ENCODE data around the gene THRAP3.
"Not testable (repeated sequence)": the region's sequence is repeated elsewhere in the genome, so short reads cannot be mapped to it uniquely, and the experiment has no call there.

THRAP3 gene

DNA sequence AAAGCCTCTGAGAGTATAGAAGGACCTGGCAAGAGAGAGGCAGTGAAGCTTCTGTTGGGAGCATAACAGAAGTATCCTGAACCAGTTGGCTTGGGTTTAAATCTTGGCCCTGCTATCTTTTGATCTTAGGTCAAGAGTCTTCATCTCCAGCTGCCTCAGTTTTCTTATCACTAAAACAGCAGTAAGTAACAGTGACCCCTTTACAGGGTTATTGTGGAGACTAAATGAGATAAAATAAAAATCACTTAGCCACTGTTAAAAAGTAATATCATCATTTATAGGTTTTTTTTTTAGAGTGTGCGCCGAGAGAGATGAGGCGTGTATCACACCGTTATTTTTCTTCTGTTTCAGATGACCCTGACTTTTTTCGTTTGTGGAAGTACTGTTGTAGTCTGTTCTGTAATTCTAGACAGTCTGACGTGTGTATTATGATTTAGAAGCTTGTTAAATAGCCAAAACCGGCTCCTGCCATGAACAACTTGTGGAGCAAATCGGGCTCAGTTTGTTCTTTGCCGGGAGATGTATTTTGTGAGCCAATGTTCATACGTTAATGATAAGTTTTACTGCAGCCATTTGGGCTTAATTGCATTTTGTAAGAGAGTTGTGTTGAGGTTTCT lies 1.1 kb downstream of the THRAP3 start:
- H3K27ac ChIP-seq (ENCODE audit: low read depth, low read length), result peak overlapping the region; percentile 84
- peaks cover 18% of the 10 kb centered on the region for H3K36me3 ChIP-seq (ENCODE audit: insufficient read depth, low read length)
- H3K27me3 ChIP-seq (ENCODE audit: insufficient read depth, low read length), result no peaks in the 10 kb centered on the region
- H2AFZ ChIP-seq (ENCODE audit: low read length, unreplicated experiment), result no peak overlapping the region
- H3K79me2 ChIP-seq (ENCODE audit: control insufficient read depth, insufficient read depth, low read length, unreplicated experiment), result peaks cover 55% of the 10 kb centered on the region
- H3K4me1 ChIP-seq (ENCODE audit: control insufficient read depth, insufficient read depth, low read length, unreplicated experiment), result peaks cover 17% of the 10 kb centered on the region
- peak overlapping the region; percentile 98 for H3K4me3 ChIP-seq (ENCODE audit: low read depth, low read length)

- peaks cover 95% of the 10 kb centered on the region for H3K79me2 ChIP-seq (ENCODE audit: control insufficient read depth, insufficient read depth, low read length, unreplicated experiment)
- H3K4me1 ChIP-seq (ENCODE audit: control insufficient read depth, insufficient read depth, low read length, unreplicated experiment), result peaks cover 17% of the 10 kb centered on the region
- not testable (repeated sequence) for H3K27ac ChIP-seq (ENCODE audit: low read depth, low read length)
These were observed 6.0 kb downstream of the THRAP3 start for GRCh38 chr1:36230279-36230678.

GRCh38 chr1:36231191-36231590 lies 6.9 kb downstream of the THRAP3 start:
- Histone ChIP-seq H3K79me2 (ENCODE audit: control insufficient read depth, insufficient read depth, low read length, unreplicated experiment) (peaks cover 95% of the 10 kb centered on the region), H3K4me1 (ENCODE audit: control insufficient read depth, insufficient read depth, low read length, unreplicated experiment) (peaks cover 21% of the 10 kb centered on the region), H3K36me3 (ENCODE audit: insufficient read depth, low read length) (peaks cover 23% of the 10 kb centered on the region), H3K27me3 (ENCODE audit: insufficient read depth, low read length) (no peaks in the 10 kb centered on the region), H3K4me3 (ENCODE audit: low read depth, low read length) (no peak overlapping the region), H3K27ac (ENCODE audit: low read depth, low read length) (no peak overlapping the region), H2AFZ (ENCODE audit: low read length, unreplicated experiment) (no peak overlapping the region)

More at GRCh38 chr1:36230279-36230678, 6.0 kb downstream of the THRAP3 start:
- H3K4me3 ChIP-seq (ENCODE audit: low read depth, low read length); H2AFZ ChIP-seq (ENCODE audit: low read length, unreplicated experiment); H3K27me3 ChIP-seq (ENCODE audit: insufficient read depth, low read length): not testable (repeated sequence)
- peaks cover 31% of the 10 kb centered on the region for H3K36me3 ChIP-seq (ENCODE audit: insufficient read depth, low read length)

DNA sequence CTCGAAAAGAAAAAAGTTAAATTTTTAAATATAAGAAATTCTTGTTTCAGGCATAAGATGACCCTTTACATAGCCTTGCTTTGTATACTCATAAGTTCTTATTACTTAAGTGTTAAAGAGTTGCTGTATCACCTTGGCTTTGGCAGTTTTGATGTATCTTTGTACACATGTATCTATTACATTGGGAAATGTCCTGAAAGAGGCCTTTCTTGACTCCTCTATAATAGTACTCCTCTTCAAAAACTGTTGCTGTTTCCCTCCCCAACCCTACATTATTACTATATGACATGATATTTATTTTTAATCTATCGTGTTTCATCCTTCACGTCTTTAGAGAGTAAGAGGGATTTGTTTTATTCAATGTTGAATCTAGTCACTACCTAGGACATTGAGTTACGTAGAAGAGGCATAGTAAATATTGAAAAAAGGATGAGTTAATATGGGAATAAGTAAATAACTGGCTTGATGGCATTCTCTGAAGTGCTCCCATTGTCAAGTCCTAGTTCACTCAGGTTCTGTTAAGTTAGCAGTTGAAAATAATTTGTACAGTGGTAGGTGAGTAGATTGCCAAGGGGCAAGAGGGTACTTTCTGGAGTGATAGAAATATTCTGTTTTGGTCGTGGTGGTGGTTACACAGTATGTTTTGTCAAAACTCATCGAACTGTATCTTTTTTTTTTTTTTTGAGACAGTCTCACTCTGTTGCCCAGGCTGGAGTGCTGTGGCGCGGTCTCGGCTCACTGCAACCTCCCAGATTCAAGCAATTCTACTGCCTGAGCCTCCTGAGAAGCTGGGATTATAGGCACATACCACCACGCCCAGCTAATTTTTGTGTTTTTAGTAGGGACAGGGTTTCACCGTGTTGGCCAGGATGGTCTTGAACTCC lies 8.2 kb downstream of the THRAP3 start:
- no peak overlapping the region for H3K4me3 ChIP-seq (ENCODE audit: low read depth, low read length)
- no peak overlapping the region for H2AFZ ChIP-seq (ENCODE audit: low read length, unreplicated experiment)
- H3K79me2 ChIP-seq (ENCODE audit: control insufficient read depth, insufficient read depth, low read length, unreplicated experiment), result peaks cover 95% of the 10 kb centered on the region
- H3K27me3 ChIP-seq (ENCODE audit: insufficient read depth, low read length), result no peaks in the 10 kb centered on the region
- H3K36me3 ChIP-seq (ENCODE audit: insufficient read depth, low read length), result peaks cover 18% of the 10 kb centered on the region
- H3K27ac ChIP-seq (ENCODE audit: low read depth, low read length), result no peak overlapping the region
- peaks cover 17% of the 10 kb centered on the region for H3K4me1 ChIP-seq (ENCODE audit: control insufficient read depth, insufficient read depth, low read length, unreplicated experiment)

DNA sequence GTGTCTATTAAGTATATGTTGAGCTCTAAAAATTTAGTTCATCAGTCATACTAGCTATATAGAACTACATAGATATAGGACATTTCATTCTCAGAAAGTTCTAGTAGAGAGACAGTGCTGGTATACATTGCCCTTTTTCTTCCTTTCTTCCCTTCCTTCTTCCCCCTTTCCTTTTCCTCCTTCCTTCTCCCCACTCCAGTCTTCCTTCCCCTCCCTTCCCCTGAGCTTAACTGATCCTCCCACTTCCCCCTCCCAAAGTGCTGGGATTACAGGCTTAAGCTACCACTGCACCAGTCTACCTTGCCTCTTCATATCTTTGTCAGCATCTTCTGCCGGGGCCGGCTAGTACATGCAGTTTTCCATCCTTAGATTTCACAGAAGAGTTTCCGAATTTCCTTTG lies 12.1 kb downstream of the THRAP3 start:
- Histone ChIP-seq H3K36me3 (ENCODE audit: insufficient read depth, low read length) (peaks cover 12% of the 10 kb centered on the region), H3K4me1 (ENCODE audit: control insufficient read depth, insufficient read depth, low read length, unreplicated experiment) (peaks cover 9% of the 10 kb centered on the region), H2AFZ (ENCODE audit: low read length, unreplicated experiment) (no peak overlapping the region), H3K27ac (ENCODE audit: low read depth, low read length) (no peak overlapping the region), H3K4me3 (ENCODE audit: low read depth, low read length) (no peak overlapping the region), H3K27me3 (ENCODE audit: insufficient read depth, low read length) (no peaks in the 10 kb centered on the region), H3K79me2 (ENCODE audit: control insufficient read depth, insufficient read depth, low read length, unreplicated experiment) (peaks cover 95% of the 10 kb centered on the region)

- Histone ChIP-seq H3K36me3 (ENCODE audit: insufficient read depth, low read length) (peaks cover 13% of the 10 kb centered on the region), H3K27ac (ENCODE audit: low read depth, low read length) (no peak overlapping the region)
These were observed 14.2 kb downstream of the THRAP3 start for GRCh38 chr1:36238433-36238832.

DNA sequence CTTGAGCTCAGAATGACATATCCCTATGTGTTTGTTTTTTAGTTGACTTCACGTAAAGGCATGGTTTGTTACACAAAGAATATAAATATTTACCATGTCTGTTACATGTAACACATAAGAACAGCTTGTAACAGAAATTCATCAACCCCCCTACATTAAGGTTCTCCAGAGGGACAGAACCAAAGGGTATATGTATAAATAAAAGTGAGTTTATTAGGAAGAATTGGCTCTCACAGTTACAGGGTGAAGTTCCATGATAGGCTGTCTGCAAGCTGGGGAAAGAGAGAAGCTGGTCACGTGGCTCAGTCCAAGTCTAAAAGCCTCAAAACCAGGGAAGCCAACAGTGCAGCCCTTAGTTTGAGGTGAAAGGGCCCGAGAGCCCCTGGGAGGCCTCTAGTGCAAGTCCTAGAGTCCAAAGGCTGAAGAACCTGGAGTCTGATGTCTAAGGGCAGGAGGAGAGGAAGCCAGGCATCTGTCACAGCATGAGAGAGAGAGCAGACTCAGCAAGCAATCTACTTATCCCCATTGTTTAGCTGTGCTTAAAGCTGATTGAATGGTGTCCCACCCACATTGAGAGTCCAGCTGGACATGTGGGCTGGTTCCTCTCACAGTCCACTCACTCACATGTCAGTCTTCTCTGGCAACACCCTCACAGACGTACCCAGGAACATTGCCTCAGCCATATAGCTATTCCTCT lies 15.8 kb downstream of the THRAP3 start:
- Histone ChIP-seq H3K27ac (ENCODE audit: low read depth, low read length) (no peak overlapping the region), H3K27me3 (ENCODE audit: insufficient read depth, low read length) (no peaks in the 10 kb centered on the region), H3K4me3 (ENCODE audit: low read depth, low read length) (no peak overlapping the region), H2AFZ (ENCODE audit: low read length, unreplicated experiment) (no peak overlapping the region), H3K36me3 (ENCODE audit: insufficient read depth, low read length) (peaks cover 10% of the 10 kb centered on the region), H3K79me2 (ENCODE audit: control insufficient read depth, insufficient read depth, low read length, unreplicated experiment) (peaks cover 86% of the 10 kb centered on the region), H3K4me1 (ENCODE audit: control insufficient read depth, insufficient read depth, low read length, unreplicated experiment) (peaks cover 16% of the 10 kb centered on the region)

More at GRCh38 chr1:36238433-36238832, 14.2 kb downstream of the THRAP3 start:
- Histone ChIP-seq H3K79me2 (ENCODE audit: control insufficient read depth, insufficient read depth, low read length, unreplicated experiment) (peaks cover 90% of the 10 kb centered on the region), H3K4me3 (ENCODE audit: low read depth, low read length) (no peak overlapping the region), H3K27me3 (ENCODE audit: insufficient read depth, low read length) (no peaks in the 10 kb centered on the region), H2AFZ (ENCODE audit: low read length, unreplicated experiment) (no peak overlapping the region), H3K4me1 (ENCODE audit: control insufficient read depth, insufficient read depth, low read length, unreplicated experiment) (peaks cover 12% of the 10 kb centered on the region)

DNA sequence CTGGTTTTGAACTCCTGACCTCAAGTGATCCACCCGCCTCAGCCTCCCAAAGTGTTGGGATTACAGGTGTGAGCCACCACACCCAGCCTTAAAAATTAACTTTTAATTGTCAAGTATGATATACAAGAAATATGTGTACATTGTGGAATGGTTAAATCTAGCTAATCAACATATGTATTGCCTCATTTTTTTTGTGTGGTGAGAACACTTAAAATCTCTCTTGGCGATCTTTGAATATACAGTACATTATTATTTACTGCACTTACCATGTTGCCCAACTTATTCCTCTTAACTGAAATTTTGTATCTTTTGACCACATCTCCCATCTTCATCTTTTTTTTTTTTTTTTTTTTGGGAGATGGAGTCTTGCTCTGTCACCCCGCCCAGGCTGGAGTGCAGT lies 23.3 kb downstream of the THRAP3 start:
- H3K4me1 ChIP-seq (ENCODE audit: control insufficient read depth, insufficient read depth, low read length, unreplicated experiment), result peaks cover 45% of the 10 kb centered on the region
- H3K36me3 ChIP-seq (ENCODE audit: insufficient read depth, low read length), result no peaks in the 10 kb centered on the region
- H3K27ac ChIP-seq (ENCODE audit: low read depth, low read length), result peak overlapping the region; percentile 94
- H3K27me3 ChIP-seq (ENCODE audit: insufficient read depth, low read length), result no peaks in the 10 kb centered on the region
- H3K79me2 ChIP-seq (ENCODE audit: control insufficient read depth, insufficient read depth, low read length, unreplicated experiment), result peaks cover 79% of the 10 kb centered on the region
- no peak overlapping the region for H2AFZ ChIP-seq (ENCODE audit: low read length, unreplicated experiment)
- H3K4me3 ChIP-seq (ENCODE audit: low read depth, low read length), result no peak overlapping the region

- H3K79me2 ChIP-seq (ENCODE audit: control insufficient read depth, insufficient read depth, low read length, unreplicated experiment), result peaks cover 82% of the 10 kb centered on the region
- H3K36me3 ChIP-seq (ENCODE audit: insufficient read depth, low read length), result no peaks in the 10 kb centered on the region
- H2AFZ ChIP-seq (ENCODE audit: low read length, unreplicated experiment), result no peak overlapping the region
- H3K4me1 ChIP-seq (ENCODE audit: control insufficient read depth, insufficient read depth, low read length, unreplicated experiment), result peaks cover 52% of the 10 kb centered on the region
- no peak overlapping the region for H3K4me3 ChIP-seq (ENCODE audit: low read depth, low read length)
- no peaks in the 10 kb centered on the region for H3K27me3 ChIP-seq (ENCODE audit: insufficient read depth, low read length)
- peak overlapping the region; percentile 94 for H3K27ac ChIP-seq (ENCODE audit: low read depth, low read length)
These were observed 24.1 kb downstream of the THRAP3 start for GRCh38 chr1:36248250-36248894.

DNA sequence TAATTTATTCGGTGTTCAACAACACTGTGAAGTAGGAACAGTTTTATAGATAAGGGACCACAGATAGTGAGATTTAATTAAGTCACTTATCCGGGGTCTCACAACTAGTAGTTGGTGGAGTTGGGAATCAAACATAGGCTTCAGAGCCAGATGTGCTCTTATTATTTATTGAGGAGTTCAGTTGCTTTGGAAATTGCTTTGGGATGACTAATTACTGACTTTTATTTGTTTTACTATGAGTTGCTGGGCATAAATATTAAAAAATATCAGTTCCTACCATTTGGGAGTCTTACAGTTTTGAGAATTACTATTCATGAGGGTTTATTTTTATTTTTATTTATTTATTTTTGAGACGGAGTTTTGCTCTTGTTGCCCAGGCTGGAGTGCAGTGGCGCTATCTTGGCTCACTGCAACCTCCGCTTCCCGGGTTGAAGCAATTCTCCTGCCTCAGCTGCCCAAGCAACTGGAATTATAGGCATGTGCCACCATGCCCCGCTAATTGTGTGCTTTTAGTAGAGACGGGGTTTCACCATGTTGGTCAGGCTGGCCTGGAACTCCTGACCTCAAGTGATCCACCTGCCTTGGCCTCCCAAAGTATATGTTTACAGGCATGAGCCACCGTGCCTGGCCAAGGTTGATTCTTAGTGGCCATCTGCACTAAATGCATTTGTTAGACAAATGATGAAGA lies 27.7 kb downstream of the THRAP3 start:
- Histone ChIP-seq H3K27ac (ENCODE audit: low read depth, low read length) (peak overlapping the region; percentile 71), H3K4me3 (ENCODE audit: low read depth, low read length) (no peak overlapping the region), H3K27me3 (ENCODE audit: insufficient read depth, low read length) (no peaks in the 10 kb centered on the region), H3K79me2 (ENCODE audit: control insufficient read depth, insufficient read depth, low read length, unreplicated experiment) (peaks cover 91% of the 10 kb centered on the region), H3K4me1 (ENCODE audit: control insufficient read depth, insufficient read depth, low read length, unreplicated experiment) (peaks cover 59% of the 10 kb centered on the region), H3K36me3 (ENCODE audit: insufficient read depth, low read length) (no peaks in the 10 kb centered on the region), H2AFZ (ENCODE audit: low read length, unreplicated experiment) (no peak overlapping the region)
